ENCODE results near the gene TOLLIP.
"Not testable (repeated sequence)": the region's sequence is repeated elsewhere in the genome, so short reads cannot be mapped to it uniquely, and the experiment has no call there.

Gene TOLLIP

GRCh38 chr11:1343391-1344055, 34.1 kb upstream of the TOLLIP start:
- no peak for DNase-seq (ENCODE audit: low spot score)

GRCh38 chr11:1342946-1343345, 33.5 kb upstream of the TOLLIP start:
- no peak for DNase-seq (ENCODE audit: low spot score)

GRCh38 chr11:1341928-1342524, 32.6 kb upstream of the TOLLIP start:
- DNase-seq (ENCODE audit: low spot score), result peak; percentile 91

- DNase-seq (ENCODE audit: low spot score), result not testable (repeated sequence)
Measured at GRCh38 chr11:1341226-1341625, 31.8 kb upstream of the TOLLIP start.

- no peak for DNase-seq (ENCODE audit: low spot score)
Measured at GRCh38 chr11:1340111-1340510, 30.7 kb upstream of the TOLLIP start.

- DNase-seq (ENCODE audit: low spot score), result no peak
Measured at GRCh38 chr11:1339066-1339675, 29.7 kb upstream of the TOLLIP start.

- no peak for DNase-seq (ENCODE audit: low spot score)
Measured at GRCh38 chr11:1338201-1339065, 29.0 kb upstream of the TOLLIP start.

GRCh38 chr11:1337647-1338007, 28.2 kb upstream of the TOLLIP start:
- no peak for DNase-seq (ENCODE audit: low spot score)

- DNase-seq (ENCODE audit: low spot score), result no peak
Measured at GRCh38 chr11:1336836-1337646, 27.6 kb upstream of the TOLLIP start.

GRCh38 chr11:1335811-1336761, 26.7 kb upstream of the TOLLIP start:
- peak; percentile 42 for DNase-seq (ENCODE audit: low spot score)

GRCh38 chr11:1335264-1335810, 25.9 kb upstream of the TOLLIP start:
- no peak for DNase-seq (ENCODE audit: low spot score)

GRCh38 chr11:1333860-1334259, 24.4 kb upstream of the TOLLIP start:
- no peak for DNase-seq (ENCODE audit: low spot score)

- DNase-seq (ENCODE audit: low spot score), result no peak
Measured at GRCh38 chr11:1333091-1333772, 23.8 kb upstream of the TOLLIP start.

GRCh38 chr11:1330473-1330872, 21.0 kb upstream of the TOLLIP start:
- no peak for DNase-seq (ENCODE audit: low spot score)

- no peak for DNase-seq (ENCODE audit: low spot score)
Measured at GRCh38 chr11:1327064-1327460, 17.6 kb upstream of the TOLLIP start.

- no peak for DNase-seq (ENCODE audit: low spot score)
Measured at GRCh38 chr11:1326435-1327063, 17.1 kb upstream of the TOLLIP start.

- no peak for DNase-seq (ENCODE audit: low spot score)
Measured at GRCh38 chr11:1323774-1324173, 14.3 kb upstream of the TOLLIP start.

- no peak for DNase-seq (ENCODE audit: low spot score)
Measured at GRCh38 chr11:1317993-1318392, 8.6 kb upstream of the TOLLIP start.

- DNase-seq (ENCODE audit: low spot score), result no peak
Measured at GRCh38 chr11:1317432-1317831, 8.0 kb upstream of the TOLLIP start.

Measured in SW480 (cell line).